ENCODE results near the gene MAPT.
A peak's percentile ranks its signal among the peaks of the same experiment; 100 is the strongest.
"Not testable (repeated sequence)": the region's sequence is repeated elsewhere in the genome, so short reads cannot be mapped to it uniquely, and the experiment has no call there.

MAPT gene

DNA sequence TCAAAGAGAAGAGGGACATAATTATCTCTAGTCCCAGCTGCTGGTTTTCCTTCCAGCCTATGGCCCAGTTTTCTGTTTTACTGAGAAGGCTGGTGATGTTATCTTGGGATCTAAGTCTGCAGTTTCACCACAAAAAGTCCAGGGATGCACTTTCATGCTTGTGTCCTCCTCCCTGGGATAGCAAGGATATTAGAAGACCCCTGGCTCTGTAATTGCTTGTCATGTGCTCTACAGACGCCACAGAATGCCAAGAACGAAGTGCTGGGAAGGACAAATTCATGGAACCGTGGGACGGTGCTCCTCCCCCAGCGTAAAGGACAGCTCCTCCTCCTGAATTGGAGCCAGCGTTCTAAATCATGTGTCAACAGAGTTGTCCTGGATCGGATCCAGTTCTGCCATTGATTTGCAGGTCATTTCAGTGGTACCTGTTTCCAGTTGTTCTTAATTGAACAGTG lies 8.6 kb downstream of the MAPT start:
- no peak for DNase-seq

DNA sequence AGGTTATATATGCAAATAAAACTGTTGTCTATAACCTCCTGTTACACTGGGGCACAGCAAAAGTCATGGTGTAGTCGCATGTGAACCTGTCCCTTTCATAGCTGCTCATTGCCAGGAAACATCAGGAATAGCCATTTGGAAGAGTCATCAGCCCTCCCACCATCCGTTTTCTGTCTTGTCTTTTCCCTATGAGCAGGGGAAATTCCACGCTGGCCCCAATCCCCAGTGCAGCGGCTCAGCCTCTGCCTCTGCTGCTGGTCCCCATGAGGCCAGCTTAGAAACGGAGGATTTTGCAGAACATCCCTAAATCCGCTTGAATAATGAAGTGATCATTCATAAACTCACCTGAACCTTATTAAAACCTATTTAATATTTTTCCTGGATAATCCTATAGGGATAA lies 10.5 kb downstream of the MAPT start:
- no peak for DNase-seq

DNA sequence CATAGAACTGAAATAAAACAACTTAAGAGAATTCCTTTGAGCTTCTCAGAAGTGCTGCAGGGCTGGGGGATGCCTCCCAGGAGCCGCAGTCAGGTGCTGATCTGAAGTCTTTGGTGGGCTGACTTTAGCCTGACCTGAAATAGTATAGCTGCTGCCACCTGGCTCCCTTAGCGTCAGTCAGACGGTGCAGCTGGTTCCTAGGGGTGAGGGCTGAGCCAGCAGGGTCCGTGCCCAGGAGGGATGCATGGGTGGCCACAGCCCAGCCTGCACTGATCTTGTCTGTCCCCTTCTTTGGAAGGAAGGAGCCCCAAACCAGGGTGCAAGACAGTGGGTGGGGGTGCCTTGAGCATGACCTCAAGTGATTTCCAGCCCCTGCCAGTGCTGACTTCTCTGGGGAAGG lies 11.5 kb downstream of the MAPT start:
- DNase-seq, result no peak

DNA sequence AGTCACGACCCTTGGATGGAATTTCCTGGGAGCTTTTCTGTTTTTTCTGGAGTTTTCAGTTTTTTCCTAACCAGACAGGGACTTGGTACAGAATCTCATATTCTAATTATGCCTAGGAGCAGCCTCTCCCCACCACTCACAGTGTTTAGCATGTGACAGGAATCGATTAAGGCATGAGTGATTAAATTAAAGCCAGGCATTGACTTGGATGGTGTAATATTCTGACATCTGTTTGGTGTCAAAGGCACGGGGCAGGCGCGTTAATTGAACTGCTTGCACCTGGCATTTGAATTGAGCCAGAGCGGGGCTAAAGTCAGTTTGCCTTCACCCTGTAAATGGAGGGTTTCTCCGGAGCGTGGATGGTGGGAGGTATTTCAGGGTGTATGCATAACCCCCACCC lies 11.9 kb downstream of the MAPT start:
- no peak for DNase-seq

DNA sequence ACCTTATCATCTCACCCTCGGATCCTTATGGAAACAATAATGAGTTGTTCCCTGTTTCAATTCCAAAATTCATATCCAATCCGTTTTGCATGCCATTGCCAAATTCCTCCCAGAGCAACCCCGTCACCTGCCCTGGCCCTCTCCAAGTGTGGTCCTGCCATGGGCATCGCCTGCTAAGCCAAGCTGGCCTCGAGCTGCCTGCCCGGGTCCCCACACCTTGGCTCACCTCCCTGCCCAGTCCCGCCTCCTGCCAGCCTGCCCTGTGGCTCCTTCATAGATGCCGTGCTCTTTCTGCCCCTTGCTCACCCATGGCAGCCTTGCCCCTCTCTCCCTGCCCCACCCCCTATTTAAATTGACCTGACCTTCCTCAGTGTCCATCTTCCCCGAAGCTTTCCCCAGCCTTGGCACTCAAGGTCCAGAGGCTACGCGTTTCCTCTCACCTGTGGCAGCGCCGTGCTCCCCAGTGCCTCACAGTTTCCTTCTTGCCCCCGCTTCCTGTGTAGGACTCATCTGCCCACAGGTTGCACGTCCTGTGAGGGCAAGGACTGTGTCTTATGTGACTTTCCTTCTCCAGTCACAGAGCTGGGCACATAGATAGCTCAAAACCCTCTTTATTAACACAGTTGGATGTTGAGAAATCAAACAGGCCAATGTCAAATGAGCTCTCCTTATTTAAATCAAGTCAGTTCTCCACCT lies 12.7 kb downstream of the MAPT start:
- DNase-seq, result peak; percentile 16

DNA sequence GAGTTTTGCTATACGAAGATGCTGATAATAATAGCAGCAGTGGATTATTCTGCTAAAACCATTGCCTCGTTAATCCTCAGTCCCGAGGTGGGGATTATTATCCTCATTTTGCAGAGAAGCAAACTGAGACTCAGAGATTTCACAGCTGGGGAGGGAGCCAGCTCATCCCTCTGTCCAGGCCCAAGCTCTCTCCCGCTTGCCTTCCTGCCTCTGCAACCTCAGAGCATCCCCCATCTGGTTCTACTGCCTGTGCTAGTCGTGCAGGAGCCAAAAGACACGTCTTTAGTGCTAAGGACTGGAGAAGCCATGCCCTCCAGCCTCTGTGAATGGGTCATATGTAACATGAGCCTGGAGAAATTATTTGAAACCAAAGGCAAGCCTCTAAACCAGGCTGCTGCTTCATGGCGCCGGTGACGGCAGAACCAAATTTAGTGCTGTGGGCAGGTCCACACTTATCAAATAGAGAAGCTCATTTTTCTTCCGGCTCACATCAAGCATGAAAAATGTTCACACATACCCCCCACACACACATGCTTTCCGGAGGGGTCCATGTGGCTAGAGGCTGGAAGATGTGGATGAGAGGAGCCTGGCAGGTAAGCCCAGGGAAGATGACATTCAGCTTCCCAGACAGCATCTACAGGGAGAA lies 13.5 kb downstream of the MAPT start:
- no peak for DNase-seq

DNA sequence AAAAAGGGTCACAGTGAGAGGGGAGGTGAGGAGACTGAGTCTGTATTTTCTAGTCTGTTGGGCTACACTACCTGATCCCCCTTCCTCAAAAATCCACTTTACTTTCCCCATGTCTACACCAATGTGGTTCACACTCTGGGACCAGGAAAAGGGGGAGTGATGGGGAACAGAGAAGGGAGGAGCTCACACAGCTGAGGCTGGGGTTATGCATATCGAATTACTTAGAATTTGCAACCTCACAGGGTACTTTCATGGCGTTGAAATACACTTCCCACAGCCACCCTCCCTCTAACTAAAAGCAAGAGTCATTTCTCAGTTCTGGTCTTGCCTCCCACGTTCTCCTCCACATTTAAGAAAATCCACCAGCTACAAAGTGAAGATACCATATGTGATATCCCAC lies 14.1 kb downstream of the MAPT start:
- no peak for DNase-seq

DNA sequence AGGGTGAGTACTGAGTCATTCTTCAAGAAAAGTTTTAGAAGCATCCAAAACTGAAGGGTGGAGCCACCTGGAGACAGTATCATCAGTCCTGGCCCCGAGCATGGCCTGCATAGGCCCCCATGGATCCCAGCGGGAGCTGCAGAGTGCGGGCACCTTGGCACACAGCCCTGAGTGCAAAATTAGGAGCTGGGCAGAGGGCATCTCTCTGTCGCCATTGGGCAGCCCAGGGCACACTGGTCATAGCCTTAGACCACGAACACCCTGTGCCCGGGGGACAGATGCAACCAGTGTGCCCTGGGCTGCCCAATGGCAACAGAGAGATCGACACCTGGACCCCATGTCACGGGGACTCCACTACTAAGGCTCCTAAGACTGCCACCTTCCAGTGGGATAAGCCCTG lies 14.6 kb downstream of the MAPT start:
- no peak for DNase-seq

DNA sequence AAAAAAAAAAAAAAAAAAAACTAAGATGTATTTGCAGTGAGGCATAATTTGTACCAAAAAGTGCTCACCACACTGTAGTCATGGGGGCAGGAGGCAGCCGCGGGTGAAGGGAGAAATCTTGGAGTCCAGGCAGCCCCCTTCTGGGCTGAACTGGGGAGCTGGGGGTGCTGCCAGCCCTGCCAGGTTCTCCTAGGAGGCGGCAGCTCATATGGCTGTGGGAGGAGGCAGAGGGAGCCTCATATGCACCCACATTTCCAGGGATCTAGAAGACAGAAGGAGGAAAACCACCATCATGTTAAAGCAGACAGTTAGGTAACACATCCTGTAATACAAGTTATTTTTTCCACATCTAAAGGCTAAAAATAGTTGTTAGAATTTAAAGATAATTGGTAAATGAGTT lies 16.3 kb downstream of the MAPT start:
- no peak for DNase-seq

DNA sequence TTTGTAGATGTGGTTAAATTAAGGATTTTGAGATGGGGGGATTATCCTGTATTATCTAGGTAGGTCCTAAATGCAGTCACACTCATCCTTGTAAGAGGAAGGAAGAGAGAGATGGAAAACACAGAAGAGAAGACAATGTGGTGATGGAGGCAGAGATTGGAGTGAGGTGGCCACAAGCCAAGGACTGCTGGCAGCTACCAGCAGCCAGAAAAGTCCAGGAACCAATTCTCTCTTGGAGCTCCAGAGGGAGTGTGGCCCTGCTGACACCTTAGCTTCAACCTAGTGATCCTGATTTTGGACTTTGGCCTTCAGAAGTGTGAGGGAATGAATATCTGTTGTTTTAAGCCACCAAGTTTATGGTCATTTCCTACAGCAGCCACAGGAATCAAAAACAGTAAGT lies 18.0 kb downstream of the MAPT start:
- no peak for DNase-seq

DNA sequence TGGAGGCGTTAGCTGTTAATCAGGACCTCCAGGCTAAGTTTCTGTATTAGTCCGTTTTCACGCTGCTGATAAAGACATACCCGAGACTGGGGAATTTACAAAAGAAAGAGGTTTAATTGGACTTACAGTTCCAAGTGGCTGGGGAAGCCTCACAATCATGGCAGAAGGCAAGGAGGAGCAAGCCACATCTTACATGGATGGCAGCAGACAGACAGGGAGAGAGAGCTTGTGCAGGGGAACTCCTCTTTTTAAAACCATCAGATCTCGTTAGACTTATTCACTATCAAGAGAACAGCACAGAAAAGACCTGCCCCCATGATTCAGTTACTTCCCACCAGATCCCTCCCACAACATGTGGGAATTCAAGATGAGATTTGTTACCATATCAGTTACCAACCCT lies 18.7 kb downstream of the MAPT start:
- not testable (repeated sequence) for DNase-seq

DNA sequence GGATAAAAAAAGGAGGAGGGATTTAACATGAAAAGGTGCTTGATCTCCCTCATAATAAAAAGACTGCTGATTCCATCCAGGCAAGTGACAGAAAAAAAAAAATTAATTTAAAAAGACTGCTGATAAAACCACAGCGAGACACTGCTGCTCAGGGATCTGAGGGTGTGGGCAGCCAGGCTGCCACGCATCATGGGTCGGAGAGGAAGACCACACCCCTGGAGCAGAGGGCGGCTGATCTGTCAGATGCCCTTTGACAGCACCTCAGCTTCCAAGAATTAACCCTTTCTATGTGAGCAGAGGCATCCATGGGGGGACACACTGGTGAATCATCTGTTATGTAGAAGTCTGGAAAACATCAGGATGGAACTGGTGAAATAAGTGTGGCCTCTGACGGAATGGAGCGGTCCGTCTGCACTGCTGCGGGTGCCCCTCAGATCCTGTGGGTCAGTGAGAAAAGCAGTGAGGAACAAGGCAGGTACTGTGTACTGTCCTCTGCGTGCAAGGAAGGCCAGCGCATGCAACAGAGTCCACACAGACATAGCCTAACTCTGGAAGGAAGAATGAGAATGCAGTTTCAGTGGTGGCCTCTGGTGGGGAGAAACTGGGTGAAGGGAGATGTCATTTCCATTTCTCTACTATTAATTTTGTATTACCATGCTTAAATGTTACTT lies 19.8 kb downstream of the MAPT start:
- no peak for DNase-seq

DNA sequence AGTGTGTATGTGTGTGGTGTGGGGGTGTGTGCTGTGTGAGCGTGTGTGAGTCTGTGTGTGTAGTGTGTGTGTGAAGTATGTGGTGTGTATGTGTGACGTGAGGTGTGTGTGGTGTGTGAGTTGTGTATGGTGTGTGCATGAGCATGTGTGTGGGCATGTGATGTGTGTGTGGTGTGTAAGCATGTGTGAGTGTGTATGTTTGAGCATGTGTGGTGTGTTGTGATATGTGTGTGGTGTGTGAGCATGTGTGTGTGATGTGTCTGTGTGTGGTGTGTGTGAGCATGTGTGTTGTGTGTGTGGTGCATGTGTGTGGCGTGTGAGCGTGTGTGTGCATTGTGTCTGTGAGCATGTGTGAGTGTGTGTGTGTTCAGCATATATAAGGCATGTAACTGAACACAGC lies 20.9 kb downstream of the MAPT start:
- no peak for DNase-seq

DNA sequence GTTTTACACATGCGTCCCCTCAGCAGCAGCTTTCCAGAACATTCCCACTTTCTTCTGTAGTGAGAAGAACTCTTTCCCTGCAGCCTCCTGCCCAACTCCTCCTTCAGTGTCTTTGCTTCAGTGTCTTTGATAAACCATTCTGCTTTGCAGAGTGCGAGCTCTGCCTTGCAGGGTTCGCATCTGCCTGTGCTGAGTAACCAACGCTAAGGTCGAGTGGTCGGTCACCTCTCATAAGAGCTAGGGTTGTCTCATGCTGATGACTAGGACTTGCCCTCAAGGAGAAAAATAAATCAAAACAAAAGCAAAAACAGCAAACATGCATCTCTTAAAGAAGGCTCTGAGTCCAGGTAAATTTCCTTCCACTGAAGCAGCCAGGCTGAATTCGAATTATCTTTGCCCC lies 22.7 kb downstream of the MAPT start:
- no peak for DNase-seq

DNA sequence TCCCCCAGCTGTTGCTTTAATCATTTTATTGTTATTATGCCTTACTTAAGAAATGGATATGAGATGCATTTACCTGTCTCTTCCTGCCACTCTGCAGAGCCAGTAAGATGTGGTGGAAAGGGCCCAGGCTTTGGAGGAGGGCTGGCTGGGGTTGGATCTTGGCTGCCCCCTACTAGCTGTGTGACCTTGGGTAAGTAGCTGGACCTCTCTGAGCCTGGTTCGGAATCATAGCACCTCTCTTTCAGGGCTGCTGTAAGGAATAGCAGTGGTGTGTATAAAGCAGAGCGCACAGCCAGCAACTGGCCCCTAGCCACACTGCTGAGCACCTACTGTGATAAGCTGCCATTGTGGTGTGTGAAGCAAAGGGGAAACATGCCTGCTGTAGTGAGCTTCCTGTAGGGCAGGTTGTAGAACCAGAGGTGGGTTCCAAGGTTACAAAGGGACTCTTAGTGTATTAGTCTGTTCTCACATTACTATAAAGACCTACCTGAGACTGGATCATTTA lies 23.9 kb downstream of the MAPT start:
- DNase-seq, result no peak

DNA sequence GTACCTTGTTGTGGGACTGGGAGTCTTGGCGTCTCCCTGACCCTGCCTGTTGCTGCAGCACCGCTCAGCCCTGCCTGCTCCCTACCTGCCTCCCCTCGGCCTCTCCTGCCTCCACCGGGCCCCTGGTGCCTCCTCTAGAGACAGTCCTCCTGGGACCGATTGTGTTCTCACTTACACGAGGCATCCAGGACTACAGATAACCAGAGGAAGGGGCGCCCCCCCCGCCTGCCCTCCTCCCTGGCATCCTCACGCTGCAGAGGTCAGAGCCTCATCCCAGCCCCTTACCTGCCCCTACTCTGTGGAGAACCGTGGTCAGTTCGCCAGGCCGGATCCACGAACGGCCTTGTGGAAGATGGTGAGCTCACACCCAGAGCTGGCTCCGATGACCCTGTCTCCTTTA lies 24.8 kb downstream of the MAPT start:
- no peak for DNase-seq

DNA sequence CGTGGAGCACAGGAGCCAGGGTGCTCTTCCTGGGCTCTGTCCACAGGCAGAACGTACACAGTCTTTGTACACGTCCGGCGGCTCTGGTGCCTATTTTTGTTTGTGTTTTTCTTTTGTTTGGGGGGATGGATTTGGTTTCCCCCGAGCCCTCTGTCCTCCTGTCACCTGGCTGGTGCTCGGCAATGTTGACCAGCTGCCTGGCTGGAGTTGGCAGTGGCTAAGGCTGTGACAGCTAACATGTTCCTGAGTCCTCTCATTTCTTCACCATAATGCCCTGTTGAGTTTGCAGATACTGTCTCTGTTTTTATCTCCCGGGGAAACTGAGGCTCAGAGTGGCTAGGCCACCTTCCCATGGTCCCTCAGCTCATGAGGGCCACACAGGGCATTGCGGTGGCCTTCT lies 25.7 kb downstream of the MAPT start:
- no peak for DNase-seq

DNA sequence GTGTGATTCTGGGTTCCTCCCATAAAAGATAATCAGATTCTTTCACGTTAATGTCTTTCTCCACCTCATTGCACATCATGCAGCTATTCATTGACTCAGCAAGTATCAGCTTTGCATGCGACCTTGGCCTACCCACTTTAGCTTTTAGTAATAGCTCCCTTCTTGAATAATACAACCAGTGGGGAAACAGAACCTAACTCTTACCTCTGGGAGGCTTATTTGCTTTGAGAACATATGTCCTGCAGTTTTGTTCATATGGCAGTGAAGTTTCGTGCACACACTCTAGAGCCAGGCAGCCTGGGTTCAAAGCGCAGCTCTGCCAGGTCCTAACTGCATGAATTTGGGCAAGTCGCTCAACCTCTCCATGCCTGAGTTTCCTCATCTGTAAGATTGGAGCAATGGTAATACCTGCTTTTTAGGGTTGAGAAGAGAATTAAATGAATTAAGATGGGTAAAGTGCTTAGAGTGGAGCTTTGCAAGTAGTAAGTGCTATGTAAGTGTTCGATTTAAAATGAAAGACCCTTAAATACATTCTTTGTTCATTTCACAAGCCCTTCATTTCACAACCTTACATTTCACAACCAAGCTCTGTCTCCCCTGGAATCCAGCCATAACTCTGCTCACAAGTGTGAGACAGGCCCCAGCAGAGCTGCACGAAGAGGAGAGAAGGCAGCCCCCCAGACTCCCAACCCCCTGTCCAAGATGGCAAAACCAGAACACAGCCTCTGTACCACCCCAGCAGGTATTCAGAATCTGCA lies 29.3 kb downstream of the MAPT start:
- DNase-seq, result no peak

DNA sequence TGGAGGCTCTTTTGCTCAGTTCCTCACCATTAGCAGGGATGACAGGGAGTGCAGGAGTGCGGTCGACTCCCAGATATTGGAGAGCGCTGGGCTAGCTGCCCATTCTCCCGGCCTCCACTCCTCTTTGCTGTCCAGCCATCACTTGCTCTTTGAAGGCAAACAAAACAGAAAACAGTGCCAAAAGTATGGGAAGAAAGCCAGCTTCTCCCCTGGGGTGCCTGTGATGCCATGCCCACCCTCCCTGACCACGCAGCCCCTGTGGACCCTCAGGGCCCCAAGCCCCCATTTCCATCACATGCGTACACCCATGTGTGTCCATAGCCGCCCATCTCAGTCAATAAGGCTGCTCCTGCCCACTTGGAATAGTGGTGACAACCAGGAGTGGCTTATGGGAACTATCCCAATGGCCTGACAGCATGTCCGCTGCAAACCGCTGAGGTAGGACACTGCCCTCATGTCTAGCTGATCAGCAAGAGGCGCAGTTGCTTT lies 30.0 kb downstream of the MAPT start:
- DNase-seq, result no peak

DNA sequence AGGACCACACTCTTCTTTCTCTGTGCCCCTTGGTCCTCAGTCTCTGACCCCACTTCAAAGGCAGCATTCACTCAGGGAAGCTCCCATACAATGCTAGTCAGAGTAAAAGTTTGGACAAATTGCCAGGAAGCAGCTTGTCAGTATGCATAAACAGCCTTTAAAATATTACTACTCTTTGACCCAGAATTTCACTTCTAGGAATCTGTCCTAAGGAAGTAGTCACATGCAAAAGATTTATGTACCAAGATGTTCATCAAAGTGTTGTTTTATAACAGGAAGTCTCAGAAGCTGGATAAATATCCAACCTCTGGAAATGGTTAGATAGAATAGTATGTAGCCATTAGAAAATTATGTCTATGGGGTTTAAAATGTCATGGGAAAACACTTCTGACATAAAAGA lies 31.0 kb downstream of the MAPT start:
- DNase-seq, result no peak

DNA sequence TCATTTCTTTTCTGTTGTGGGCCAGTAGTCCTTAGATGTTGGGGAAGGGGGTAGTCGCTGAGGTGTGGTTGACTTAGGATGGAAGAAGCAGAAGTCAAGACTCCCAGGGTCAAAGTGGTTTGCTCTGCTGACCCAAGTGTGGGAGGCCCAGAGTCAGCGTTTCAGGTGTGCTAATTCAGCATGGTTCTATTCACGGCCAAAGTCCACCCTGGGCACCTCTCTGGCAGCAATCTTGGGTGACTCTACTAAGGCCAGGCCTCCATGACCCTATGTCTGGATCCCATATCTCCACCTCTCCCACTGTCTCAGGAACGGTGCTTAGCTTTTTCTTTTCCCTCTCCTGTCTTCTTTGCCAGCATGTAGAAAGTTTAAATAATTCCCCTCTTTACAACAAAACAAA lies 32.9 kb downstream of the MAPT start:
- DNase-seq, result no peak

DNA sequence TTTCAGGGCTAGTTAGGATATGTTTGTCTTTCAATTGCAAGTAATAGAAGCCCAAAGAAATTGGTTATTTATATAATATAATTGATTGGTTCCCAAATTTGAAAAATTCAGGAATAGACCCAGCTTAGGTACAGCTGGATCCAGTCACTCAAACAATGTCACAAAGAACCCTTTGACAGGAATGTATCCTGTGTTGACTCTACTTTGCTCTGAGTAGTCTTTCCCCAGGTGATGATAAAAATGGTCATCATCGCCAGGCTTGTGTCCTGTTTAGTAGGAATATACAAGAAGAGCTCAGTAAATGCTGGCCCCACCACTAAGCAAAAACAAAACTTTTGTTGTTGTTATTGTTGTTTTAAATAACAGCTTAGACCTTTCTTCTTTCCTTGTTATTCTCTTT lies 35.0 kb downstream of the MAPT start:
- DNase-seq, result no peak

DNA sequence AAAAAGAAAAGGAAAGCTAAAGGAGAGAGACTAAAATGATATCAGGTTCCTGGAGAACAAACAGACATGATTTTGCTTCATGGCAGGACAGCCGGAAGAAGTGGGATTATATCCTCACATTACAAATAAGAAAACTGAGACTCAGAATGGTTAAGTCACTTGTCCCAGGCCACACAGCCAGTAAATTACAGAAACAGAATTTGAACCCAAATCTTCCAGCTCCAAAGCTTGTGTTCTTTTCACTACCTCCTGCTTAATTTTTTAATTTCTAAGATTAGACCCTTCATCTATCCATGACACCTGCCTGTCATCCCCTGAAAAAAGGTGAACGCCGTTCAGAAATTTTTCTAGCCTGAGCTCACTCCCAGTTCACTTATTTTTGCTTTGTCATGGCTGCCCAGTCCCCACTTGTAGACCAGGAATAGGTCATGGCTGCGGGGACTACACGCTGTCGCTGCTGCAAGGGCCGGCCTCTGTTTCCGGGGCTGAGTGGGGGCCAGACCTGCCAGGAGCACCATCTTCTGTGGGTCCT lies 36.1 kb downstream of the MAPT start:
- no peak for DNase-seq
